ENCODE results near the gene CNFN. TPM values are rescaled to one million over a fixed set of nuclear protein-coding genes. Genes with fewer than 3 reads are reported as not detected.
A peak's percentile ranks its signal among the peaks of the same experiment; 100 is the strongest.

CNFN gene
- total RNA-seq, 1 donor from 2014 or later = 2.9 TPM

- DNase-seq (ENCODE audit: low spot score, unreplicated experiment) = no peak
- peaks cover 11% of the 10 kb centered on the region for H3K4me1 Mint-ChIP-seq (ENCODE audit: low read depth)
- TF ChIP-seq, protein P1, sequence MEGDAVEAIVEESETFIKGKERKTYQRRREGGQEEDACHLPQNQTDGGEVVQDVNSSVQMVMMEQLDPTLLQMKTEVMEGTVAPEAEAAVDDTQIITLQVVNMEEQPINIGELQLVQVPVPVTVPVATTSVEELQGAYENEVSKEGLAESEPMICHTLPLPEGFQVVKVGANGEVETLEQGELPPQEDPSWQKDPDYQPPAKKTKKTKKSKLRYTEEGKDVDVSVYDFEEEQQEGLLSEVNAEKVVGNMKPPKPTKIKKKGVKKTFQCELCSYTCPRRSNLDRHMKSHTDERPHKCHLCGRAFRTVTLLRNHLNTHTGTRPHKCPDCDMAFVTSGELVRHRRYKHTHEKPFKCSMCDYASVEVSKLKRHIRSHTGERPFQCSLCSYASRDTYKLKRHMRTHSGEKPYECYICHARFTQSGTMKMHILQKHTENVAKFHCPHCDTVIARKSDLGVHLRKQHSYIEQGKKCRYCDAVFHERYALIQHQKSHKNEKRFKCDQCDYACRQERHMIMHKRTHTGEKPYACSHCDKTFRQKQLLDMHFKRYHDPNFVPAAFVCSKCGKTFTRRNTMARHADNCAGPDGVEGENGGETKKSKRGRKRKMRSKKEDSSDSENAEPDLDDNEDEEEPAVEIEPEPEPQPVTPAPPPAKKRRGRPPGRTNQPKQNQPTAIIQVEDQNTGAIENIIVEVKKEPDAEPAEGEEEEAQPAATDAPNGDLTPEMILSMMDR (IDR thresholded peaks at IDR 0.05; ENCODE audit: unreplicated experiment) = peak; percentile 64
- H3K27me3 Mint-ChIP-seq = peaks cover 19% of the 10 kb centered on the region
- no peaks in the 10 kb centered on the region for H3K9me3 Mint-ChIP-seq (ENCODE audit: low read depth)
- H3K36me3 Mint-ChIP-seq (ENCODE audit: insufficient read depth) = peaks cover 1% of the 10 kb centered on the region
- no peak overlapping the region for H3K4me3 Mint-ChIP-seq (ENCODE audit: low read depth)
- H3K27ac Mint-ChIP-seq = no peak overlapping the region
Observed at GRCh38 chr19:42420055-42420544, 30.0 kb upstream of the CNFN start.

DNA sequence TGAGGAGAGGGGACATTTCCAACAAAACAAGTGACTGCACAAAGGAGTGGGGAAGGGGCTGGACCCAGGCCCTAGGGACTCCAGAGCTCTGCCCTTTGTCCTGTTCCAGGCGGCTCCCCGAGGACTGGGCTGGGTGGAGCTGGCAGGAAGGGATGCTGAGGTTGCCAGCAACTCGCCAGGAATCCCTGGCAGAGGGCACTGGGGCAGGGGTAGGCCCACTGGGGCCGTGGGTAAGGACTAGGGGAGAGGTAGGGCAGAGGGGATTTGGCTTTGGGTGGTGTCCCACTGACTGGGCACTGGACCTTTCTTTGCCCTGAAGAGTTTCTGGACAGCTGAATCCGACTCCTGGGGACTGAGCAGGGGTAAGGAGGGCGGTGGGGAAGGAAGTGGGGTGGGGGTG is 29.2 kb upstream of the CNFN start:
- TF ChIP-seq, protein P1 (IDR thresholded peaks at IDR 0.05; ENCODE audit: unreplicated experiment) = no peak
- H3K4me1 Mint-ChIP-seq (ENCODE audit: low read depth) = peaks cover 11% of the 10 kb centered on the region
- H3K36me3 Mint-ChIP-seq (ENCODE audit: insufficient read depth) = peaks cover 3% of the 10 kb centered on the region
- peaks cover 12% of the 10 kb centered on the region for H3K27me3 Mint-ChIP-seq
- no peak for DNase-seq (ENCODE audit: low spot score, unreplicated experiment)
- H3K27ac Mint-ChIP-seq = no peak overlapping the region
- no peak overlapping the region for H3K4me3 Mint-ChIP-seq (ENCODE audit: low read depth)
- H3K9me3 Mint-ChIP-seq (ENCODE audit: low read depth) = no peaks in the 10 kb centered on the region

GRCh38 chr19:42412661-42413076 is 22.6 kb upstream of the CNFN start:
- H3K27ac Mint-ChIP-seq = no peak overlapping the region
- H3K9me3 Mint-ChIP-seq (ENCODE audit: low read depth) = no peaks in the 10 kb centered on the region
- H3K4me1 Mint-ChIP-seq (ENCODE audit: low read depth) = peaks cover 17% of the 10 kb centered on the region
- TF ChIP-seq, protein P1 (IDR thresholded peaks at IDR 0.05; ENCODE audit: unreplicated experiment) = no peak
- H3K4me3 Mint-ChIP-seq (ENCODE audit: low read depth) = no peak overlapping the region
- H3K36me3 Mint-ChIP-seq (ENCODE audit: insufficient read depth) = peaks cover 4% of the 10 kb centered on the region
- peaks cover 3% of the 10 kb centered on the region for H3K27me3 Mint-ChIP-seq
- DNase-seq (ENCODE audit: low spot score, unreplicated experiment) = no peak

DNA sequence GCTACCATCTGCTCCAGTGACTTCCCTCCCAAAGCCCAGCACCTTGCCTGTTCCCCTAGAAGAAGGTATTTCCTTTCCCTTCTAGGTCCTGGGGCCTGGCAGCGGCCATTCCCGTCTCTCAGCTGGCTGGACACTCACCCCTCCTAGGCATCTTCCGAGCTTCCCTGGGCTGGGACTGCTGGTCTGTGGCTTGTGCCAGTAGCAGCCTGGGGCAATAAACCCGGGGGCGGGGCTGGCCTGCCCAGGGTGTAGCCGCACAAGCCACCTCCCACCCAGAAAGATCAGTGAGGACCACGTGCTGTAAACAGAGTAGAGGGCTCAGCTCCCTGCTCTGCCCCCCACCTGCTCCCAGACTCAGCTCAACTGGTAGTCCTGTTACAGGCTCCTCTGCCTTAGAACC is 22.1 kb upstream of the CNFN start:
- peaks cover 3% of the 10 kb centered on the region for H3K27me3 Mint-ChIP-seq
- no peaks in the 10 kb centered on the region for H3K9me3 Mint-ChIP-seq (ENCODE audit: low read depth)
- H3K4me3 Mint-ChIP-seq (ENCODE audit: low read depth) = no peak overlapping the region
- TF ChIP-seq, protein P1 (IDR thresholded peaks at IDR 0.05; ENCODE audit: unreplicated experiment) = no peak
- DNase-seq (ENCODE audit: low spot score, unreplicated experiment) = no peak
- peaks cover 4% of the 10 kb centered on the region for H3K36me3 Mint-ChIP-seq (ENCODE audit: insufficient read depth)
- H3K27ac Mint-ChIP-seq = no peak overlapping the region
- H3K4me1 Mint-ChIP-seq (ENCODE audit: low read depth) = peaks cover 17% of the 10 kb centered on the region

GRCh38 chr19:42411581-42412178 is 21.6 kb upstream of the CNFN start:
- Mint-ChIP-seq H3K27ac (no peak overlapping the region), H3K27me3 (peaks cover 3% of the 10 kb centered on the region), H3K9me3 (ENCODE audit: low read depth) (no peaks in the 10 kb centered on the region), H3K36me3 (ENCODE audit: insufficient read depth) (peaks cover 4% of the 10 kb centered on the region), H3K4me3 (ENCODE audit: low read depth) (no peak overlapping the region), H3K4me1 (ENCODE audit: low read depth) (peaks cover 17% of the 10 kb centered on the region)
- DNase-seq (ENCODE audit: low spot score, unreplicated experiment) = no peak
- TF ChIP-seq, protein P1 (IDR thresholded peaks at IDR 0.05; ENCODE audit: unreplicated experiment) = no peak
